H9 (cell line): Measurements from ENCODE around the gene ANKRD40. TPM values are rescaled to one million over a fixed set of nuclear protein-coding genes. Genes with fewer than 3 reads are reported as not detected.

ENCODE experiments used
- DNase-seq: peaks from one replicate; pipeline ENCODE4 v3.0.0-alpha.2; 2017
- H2AFZ ChIP-seq: one replicate; pipeline ENCODE4 v1.6.1; 2013; ENCODE audit warnings: mild to moderate bottlenecking, low read length, control low read depth, moderate library complexity
- H2AK5ac ChIP-seq: 2 replicates; pipeline ENCODE4 v1.6.1; 2013; ENCODE audit warnings: low read length, control low read depth, mixed read lengths; ENCODE audit not compliant: insufficient read length
- H2BK120ac ChIP-seq: one replicate; pipeline ENCODE4 v1.6.1; 2013; ENCODE audit warnings: low read depth, mild to moderate bottlenecking, low read length, control low read depth, inconsistent platforms; ENCODE audit not compliant: poor library complexity, severe bottlenecking
- H2BK12ac ChIP-seq: 2 replicates; pipeline ENCODE4 v1.6.1; 2013; ENCODE audit warnings: low read length, control low read depth, mixed read lengths, low read depth; ENCODE audit not compliant: insufficient read length
- H2BK15ac ChIP-seq: 2 replicates; pipeline ENCODE4 v1.6.1; 2013; ENCODE audit warnings: low read depth, low read length, control low read depth
- H2BK20ac ChIP-seq: one replicate; pipeline ENCODE4 v1.6.1; 2013; ENCODE audit warnings: low read depth, mild to moderate bottlenecking, low read length, control low read depth, inconsistent platforms; ENCODE audit not compliant: poor library complexity, severe bottlenecking
- H2BK5ac ChIP-seq: 2 replicates; pipeline ENCODE4 v1.6.1; 2013; ENCODE audit warnings: low read length, control low read depth, mixed read lengths; ENCODE audit not compliant: insufficient read length
- H3K14ac ChIP-seq: 2 replicates; pipeline ENCODE4 v1.6.1; 2013; ENCODE audit warnings: low read length, control low read depth; ENCODE audit not compliant: insufficient read depth
- H3K18ac ChIP-seq: 2 replicates; pipeline ENCODE4 v1.6.1; 2013; ENCODE audit warnings: low read depth, mild to moderate bottlenecking, mixed read lengths, low read length, control low read depth; ENCODE audit not compliant: insufficient read length
- H3K23ac ChIP-seq: 2 replicates; pipeline ENCODE4 v1.6.1; 2013; ENCODE audit warnings: low read length, control low read depth, mixed read lengths, low read depth; ENCODE audit not compliant: insufficient read length
- H3K23me2 ChIP-seq: 2 replicates; pipeline ENCODE4 v1.6.1; 2013; ENCODE audit warnings: low read depth, mild to moderate bottlenecking, mixed read lengths, low read length, control low read depth; ENCODE audit not compliant: insufficient read length, poor library complexity, severe bottlenecking
- H3K27ac ChIP-seq: 2 replicates; pipeline ENCODE4 v1.5.1; 2013; ENCODE audit warnings: low read length, control low read depth, mixed read lengths, low read depth; ENCODE audit not compliant: insufficient read length
- H3K27me3 ChIP-seq: 2 replicates; pipeline ENCODE4 v1.6.1; 2013; ENCODE audit warnings: low read length, control low read depth, inconsistent platforms; ENCODE audit not compliant: insufficient read depth
- H3K4ac ChIP-seq: 2 replicates; pipeline ENCODE4 v1.6.1; 2013; ENCODE audit warnings: low read depth, mild to moderate bottlenecking, control low read depth, inconsistent platforms, low read length, moderate library complexity
- H3K4me1 ChIP-seq: 2 replicates; pipeline ENCODE4 v1.6.1; 2013; ENCODE audit warnings: low read length, control low read depth, inconsistent platforms; ENCODE audit not compliant: insufficient read depth
- H3K4me2 ChIP-seq: 2 replicates; pipeline ENCODE4 v1.6.1; 2013; ENCODE audit warnings: low read length, control low read depth, mixed read lengths; ENCODE audit not compliant: insufficient read length, insufficient read depth
- H3K56ac ChIP-seq: 2 replicates; pipeline ENCODE4 v1.6.1; 2013; ENCODE audit warnings: low read depth, mild to moderate bottlenecking, mixed read lengths, low read length, control low read depth; ENCODE audit not compliant: insufficient read length
- H3K79me1 ChIP-seq: 2 replicates; pipeline ENCODE4 v1.6.1; 2013; ENCODE audit warnings: low read depth, mild to moderate bottlenecking, moderate library complexity, low read length, control low read depth, inconsistent platforms; ENCODE audit not compliant: insufficient read depth, poor library complexity, severe bottlenecking
- H3K79me2 ChIP-seq: 2 replicates; pipeline ENCODE4 v1.6.1; 2013; ENCODE audit warnings: low read length, control low read depth, inconsistent platforms; ENCODE audit not compliant: insufficient read depth
- H3K9ac ChIP-seq: 2 replicates; pipeline ENCODE4 v1.6.1; 2013; ENCODE audit warnings: low read length, control low read depth, mixed read lengths; ENCODE audit not compliant: insufficient read length; ENCODE audit errors: extremely low read depth
- H3K9me3 ChIP-seq: one replicate; pipeline ENCODE4 v1.6.1; 2013; ENCODE audit warnings: low read depth, low read length, inconsistent platforms; ENCODE audit not compliant: control insufficient read depth
- H3T11ph ChIP-seq: one replicate; pipeline ENCODE4 v1.6.1; 2013; ENCODE audit warnings: mild to moderate bottlenecking, low read length, control low read depth, inconsistent platforms
- H4K20me1 ChIP-seq: one replicate; pipeline ENCODE4 v1.6.1; 2013; ENCODE audit not compliant: control insufficient read depth, insufficient read length, insufficient read depth
- H4K5ac ChIP-seq: 2 replicates; pipeline ENCODE4 v1.6.1; 2013; ENCODE audit warnings: low read depth, mild to moderate bottlenecking, mixed read lengths, low read length, control low read depth; ENCODE audit not compliant: insufficient read length
- H4K8ac ChIP-seq: replicated peaks from 2 replicates; pipeline ENCODE4 v1.6.1; 2013; ENCODE audit warnings: low read length, control low read depth, mixed read lengths, low read depth; ENCODE audit not compliant: insufficient read length
- H4K91ac ChIP-seq: 2 replicates; pipeline ENCODE4 v1.6.1; 2013; ENCODE audit warnings: low read depth, mild to moderate bottlenecking, moderate library complexity, mixed read lengths, low read length, control low read depth; ENCODE audit not compliant: insufficient read length
- H3K27ac Mint-ChIP-seq, 3 experiments: 2 replicates in 2 of 3; 3 replicates in 1 of 3; pipeline ENCODE4 v1.8.0; 2020 to 2021; ENCODE audit warnings: mixed read lengths in 3 of 3, mild to moderate bottlenecking in 1 of 3, moderate library complexity in 1 of 3
- H3K27me3 Mint-ChIP-seq: 2 replicates; pipeline ENCODE4 v1.8.0; 2021; ENCODE audit warnings: low read depth, mild to moderate bottlenecking, moderate library complexity, mixed read lengths
- H3K36me3 Mint-ChIP-seq, 3 experiments: 2 replicates in 2 of 3; 3 replicates in 1 of 3; pipeline ENCODE4 v1.8.0; 2020 to 2021; ENCODE audit warnings: low read depth in 3 of 3, mixed read lengths in 3 of 3; ENCODE audit not compliant: insufficient read depth in 1 of 3
- H3K4me1 Mint-ChIP-seq, 2 experiments: 2 replicates each; pipeline ENCODE4 v1.8.0; 2020; ENCODE audit warnings: mixed read lengths in 2 of 2
- H3K4me3 Mint-ChIP-seq, 2 experiments: 2 replicates in 1 of 2; 3 replicates in 1 of 2; pipeline ENCODE4 v1.8.0; 2020 to 2021; ENCODE audit warnings: mild to moderate bottlenecking in 2 of 2, mixed read lengths in 2 of 2, moderate library complexity in 1 of 2
- H3K9me3 Mint-ChIP-seq, 2 experiments: 2 replicates in 1 of 2; 3 replicates in 1 of 2; pipeline ENCODE4 v1.8.0; 2020; ENCODE audit warnings: mild to moderate bottlenecking in 2 of 2, mixed read lengths in 2 of 2, moderate library complexity in 1 of 2
- WGBS: extraction: QIAGEN DNeasy Blood & Tissue Kit; methylation state at CpG from one replicate; pipeline ENCODE4 v1.1.7; 2013; ENCODE audit warnings: missing lambda C conversion rate, low lambda C conversion rate, mixed read lengths; ENCODE audit not compliant: insufficient read length; ENCODE audit errors: extremely low coverage; 5-methylcytosine and 5-hydroxymethylcytosine counted together
- total RNA-seq: library from RNA; stranded (reverse); gene quantifications from 2 replicates; pipeline ENCODE4 v1.2.1, GENCODE V29; 2021
- TF ChIP-seq, protein P1 (sequence below): fragments of 200-600 bp; sonication (generic); conservative IDR thresholded peaks from 3 replicates; pipeline ENCODE4 v1.8.0; 2021; ENCODE audit warnings: antibody characterized with exemption, mild to moderate bottlenecking

The ANKRD40 gene
- total RNA-seq, 1 experiment from 2014 or later: 54.3 TPM

DNA sequence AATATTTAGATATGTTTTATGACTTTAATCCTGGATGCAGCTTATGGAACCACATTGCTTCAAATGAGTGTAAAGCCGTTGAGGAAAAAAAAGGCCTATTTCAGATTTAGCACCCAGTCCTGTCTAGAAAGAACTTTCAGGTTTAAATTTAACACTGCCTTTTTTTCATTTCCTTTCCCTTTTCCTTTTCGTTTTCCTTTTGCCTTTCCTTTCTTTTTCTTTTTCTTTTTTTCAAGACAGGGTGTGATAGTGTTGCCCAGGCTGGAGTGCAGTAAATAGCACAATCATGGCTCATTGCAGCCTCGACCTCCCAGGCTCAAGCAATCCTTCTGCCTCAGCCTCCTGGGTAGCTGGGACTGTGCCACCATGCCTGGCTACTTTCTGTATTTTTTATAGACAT lies 27.6 kb upstream of the ANKRD40 start:
- Histone ChIP-seq H2BK120ac (no peak overlapping the region), H3K79me1 (peaks cover 12% of the 10 kb centered on the region), H4K91ac (no peak overlapping the region), H3T11ph (no peak overlapping the region), H2AK5ac (no peak overlapping the region), H3K9me3 (no peaks in the 10 kb centered on the region), H3K4ac (no peak overlapping the region), H3K27ac (no peak overlapping the region), H2BK12ac (no peak overlapping the region), H3K27me3 (no peaks in the 10 kb centered on the region), H3K56ac (no peak overlapping the region), H4K20me1 (no peaks in the 10 kb centered on the region), H3K79me2 (peaks cover 45% of the 10 kb centered on the region), H2BK20ac (no peak overlapping the region), H4K8ac (no peak overlapping the region), H2BK5ac (no peak overlapping the region), H3K4me1 (no peaks in the 10 kb centered on the region), H3K4me2 (no peak overlapping the region), H4K5ac (no peak overlapping the region), H2BK15ac (no peak overlapping the region), H3K23ac (no peak overlapping the region), H3K14ac (no peak overlapping the region), H3K23me2 (no peaks in the 10 kb centered on the region), H3K18ac (no peak overlapping the region), H3K9ac (no peak overlapping the region), H2AFZ (no peak overlapping the region)
- no CpG with 5 or more reads among the region's 3 CpGs for WGBS
- Mint-ChIP-seq H3K4me3 (no peak overlapping the region), H3K9me3 (no peaks in the 10 kb centered on the region), H3K36me3 (peaks cover 10 to 45% (median 34%) of the 10 kb centered on the region in 3 experiments; a peak in 6 of 7 replicates), H3K27me3 (no peaks in the 10 kb centered on the region), H3K4me1 (peaks cover 2 to 9% of the 10 kb centered on the region in 2 experiments; a peak in 2 of 4 replicates), H3K27ac (no peak overlapping the region; a peak in 1 of 7 replicates)
- DNase-seq: no peak
- TF ChIP-seq, protein P1, sequence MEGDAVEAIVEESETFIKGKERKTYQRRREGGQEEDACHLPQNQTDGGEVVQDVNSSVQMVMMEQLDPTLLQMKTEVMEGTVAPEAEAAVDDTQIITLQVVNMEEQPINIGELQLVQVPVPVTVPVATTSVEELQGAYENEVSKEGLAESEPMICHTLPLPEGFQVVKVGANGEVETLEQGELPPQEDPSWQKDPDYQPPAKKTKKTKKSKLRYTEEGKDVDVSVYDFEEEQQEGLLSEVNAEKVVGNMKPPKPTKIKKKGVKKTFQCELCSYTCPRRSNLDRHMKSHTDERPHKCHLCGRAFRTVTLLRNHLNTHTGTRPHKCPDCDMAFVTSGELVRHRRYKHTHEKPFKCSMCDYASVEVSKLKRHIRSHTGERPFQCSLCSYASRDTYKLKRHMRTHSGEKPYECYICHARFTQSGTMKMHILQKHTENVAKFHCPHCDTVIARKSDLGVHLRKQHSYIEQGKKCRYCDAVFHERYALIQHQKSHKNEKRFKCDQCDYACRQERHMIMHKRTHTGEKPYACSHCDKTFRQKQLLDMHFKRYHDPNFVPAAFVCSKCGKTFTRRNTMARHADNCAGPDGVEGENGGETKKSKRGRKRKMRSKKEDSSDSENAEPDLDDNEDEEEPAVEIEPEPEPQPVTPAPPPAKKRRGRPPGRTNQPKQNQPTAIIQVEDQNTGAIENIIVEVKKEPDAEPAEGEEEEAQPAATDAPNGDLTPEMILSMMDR: no peak
